OCI-LY7 (cell line): ENCODE data around the gene ZNF358. TPM values are rescaled to one million over a fixed set of nuclear protein-coding genes. Genes with fewer than 3 reads are reported as not detected.

Source experiments
- BruUV-seq: library from RNA; stranded (reverse); fragments of 400-500 nt; replicated peaks from 2 replicates; lab custom pipeline; 2021; lab: Mats Ljungman, UMichigan
- CTCF ChIA-PET: fragments of 300-600 bp; sonication (Branson Sonifier 250); formaldehyde crosslinking; loops from one replicate; lab custom pipeline; 2022; ENCODE audit warnings: antibody characterized with exemption; ENCODE audit not compliant: unreplicated experiment; lab: Charles Lee
- POLR2A ChIA-PET: fragments of 300-600 bp; sonication (Branson Sonifier 250); formaldehyde crosslinking; loops from one replicate; lab custom pipeline; 2022; ENCODE audit warnings: antibody characterized with exemption; lab: Charles Lee
- DNase-seq: peaks from one replicate; pipeline ENCODE4 v3.0.0-alpha.2; 2015; ENCODE audit warnings: low spot score
- H2AFZ ChIP-seq: fragments of 200-600 bp; sonication (generic), shearing (Covaris generic); 2 replicates; pipeline ENCODE4 v1.6.1; 2014; ENCODE audit warnings: mild to moderate bottlenecking, antibody characterized with exemption, low read length, moderate library complexity
- H3K27ac ChIP-seq: fragments of 200-600 bp; sonication (generic); 2 replicates; pipeline ENCODE4 v1.5.1; 2014; ENCODE audit warnings: mixed run types, low read depth, mild to moderate bottlenecking, moderate library complexity, low read length, inconsistent platforms; ENCODE audit not compliant: poor library complexity, severe bottlenecking
- H3K36me3 ChIP-seq: fragments of 200-600 bp; sonication (generic); 2 replicates; pipeline ENCODE4 v1.6.1; 2014; ENCODE audit warnings: mild to moderate bottlenecking, antibody characterized with exemption, low read length, moderate library complexity, mixed read lengths; ENCODE audit not compliant: insufficient read depth
- H3K4me1 ChIP-seq: fragments of 200-600 bp; sonication (generic); 2 replicates; pipeline ENCODE4 v1.5.1; 2014; ENCODE audit warnings: mild to moderate bottlenecking, low read length; ENCODE audit not compliant: insufficient read depth, poor library complexity, severe bottlenecking
- H3K4me2 ChIP-seq: fragments of 200-600 bp; sonication (generic); 2 replicates; pipeline ENCODE4 v1.6.1; 2014; ENCODE audit warnings: mild to moderate bottlenecking, low read length
- H3K4me3 ChIP-seq: fragments of 200-600 bp; sonication (generic); 2 replicates; pipeline ENCODE4 v1.5.1; 2014; ENCODE audit warnings: mild to moderate bottlenecking, low read depth, low read length; ENCODE audit not compliant: poor library complexity, severe bottlenecking
- H3K79me2 ChIP-seq: fragments of 200-600 bp; sonication (generic); 2 replicates; pipeline ENCODE4 v1.6.1; 2016; ENCODE audit warnings: low read depth, mild to moderate bottlenecking, low read length, moderate library complexity, mixed read lengths; ENCODE audit not compliant: insufficient read depth
- H3K9me2 ChIP-seq: fragments of 200-600 bp; sonication (generic); 2 replicates; pipeline ENCODE4 v1.6.1; 2016; ENCODE audit warnings: mild to moderate bottlenecking, low read length, mixed read lengths; ENCODE audit not compliant: insufficient read depth
- H3K9me3 ChIP-seq: fragments of 200-600 bp; sonication (generic); 2 replicates; pipeline ENCODE4 v1.6.1; 2014; ENCODE audit warnings: mild to moderate bottlenecking, mixed run types, low read length, mixed read lengths
- H4K20me1 ChIP-seq: fragments of 200-600 bp; sonication (generic); 2 replicates; pipeline ENCODE4 v1.6.1; 2014; ENCODE audit warnings: mild to moderate bottlenecking, antibody characterized with exemption, low read length, moderate library complexity, mixed read lengths; ENCODE audit not compliant: insufficient read depth
- CTCF ChIP-seq: fragments of 200-600 bp; sonication (generic); conservative IDR thresholded peaks from 2 replicates; pipeline ENCODE4 v1.5.1; 2014; ENCODE audit warnings: mild to moderate bottlenecking, antibody characterized with exemption, low read length, moderate library complexity, mixed read lengths
- EZH2phosphoT487 ChIP-seq: fragments of 200-600 bp; sonication (generic); IDR thresholded peaks from 2 replicates; pipeline ENCODE4 v1.6.1; 2018; ENCODE audit warnings: low read depth, borderline replicate concordance, mild to moderate bottlenecking, mixed run types, antibody characterized with exemption, low read length, moderate library complexity, mixed read lengths
- intact Hi-C: fragments of 100-400 bp; cut with micrococcal nuclease; formaldehyde crosslinking; loops from one replicate; pipeline ENCODE4 v1.10.0; 2022; ENCODE audit not compliant: unreplicated experiment
- total RNA-seq, 2 experiments: library from RNA; depleted of rRNA in 1 of 2; stranded (reverse); fragments of >200 nt in 1 of 2; shearing (Covaris generic) in 1 of 2; gene quantifications; 2 replicates each; pipeline ENCODE4 v1.2.3, GENCODE V29; 2014 to 2022

The ZNF358 gene
- total RNA-seq, 2 experiments from 2014 or later = not detected

GRCh38 chr19:7516878-7517277, 975 bp downstream of the ZNF358 start:
- H4K20me1 ChIP-seq = no peaks in the 10 kb centered on the region
- H3K9me3 ChIP-seq = no peaks in the 10 kb centered on the region
- no peak overlapping the region for H2AFZ ChIP-seq
- TF ChIP-seq CTCF = no peak
- TF ChIP-seq EZH2phosphoT487 = no peak
- intact Hi-C loops = no loop called here
- CTCF ChIA-PET = no interaction called here
- POLR2A ChIA-PET = no interaction called here
- no peaks in the 10 kb centered on the region for H3K79me2 ChIP-seq
- no TSS peak for BruUV-seq
- H3K4me2 ChIP-seq = no peak overlapping the region
- no peaks in the 10 kb centered on the region for H3K9me2 ChIP-seq
- no peak overlapping the region for H3K27ac ChIP-seq
- peaks cover 3% of the 10 kb centered on the region for H3K4me1 ChIP-seq
- no peak for DNase-seq
- no peaks in the 10 kb centered on the region for H3K36me3 ChIP-seq
- H3K4me3 ChIP-seq = no peak overlapping the region

- no peaks in the 10 kb centered on the region for H3K79me2 ChIP-seq
- H3K4me2 ChIP-seq = no peak overlapping the region
- no peaks in the 10 kb centered on the region for H3K9me2 ChIP-seq
- no peak overlapping the region for H3K4me3 ChIP-seq
- H3K4me1 ChIP-seq = peaks cover 14% of the 10 kb centered on the region
- CTCF ChIA-PET = no interaction called here
- H3K9me3 ChIP-seq = no peaks in the 10 kb centered on the region
- intact Hi-C loops = no loop called here
- no peak overlapping the region for H2AFZ ChIP-seq
- no peak for DNase-seq
- POLR2A ChIA-PET = no interaction called here
- no peaks in the 10 kb centered on the region for H4K20me1 ChIP-seq
- no peaks in the 10 kb centered on the region for H3K36me3 ChIP-seq
- no peak overlapping the region for H3K27ac ChIP-seq
- no peak for TF ChIP-seq EZH2phosphoT487
- no peak for TF ChIP-seq CTCF
- no TSS peak for BruUV-seq
These were observed 3.6 kb downstream of the ZNF358 start for GRCh38 chr19:7519361-7520130.
